ENCODE results near the gene MCM6.

MCM6 gene

DNA sequence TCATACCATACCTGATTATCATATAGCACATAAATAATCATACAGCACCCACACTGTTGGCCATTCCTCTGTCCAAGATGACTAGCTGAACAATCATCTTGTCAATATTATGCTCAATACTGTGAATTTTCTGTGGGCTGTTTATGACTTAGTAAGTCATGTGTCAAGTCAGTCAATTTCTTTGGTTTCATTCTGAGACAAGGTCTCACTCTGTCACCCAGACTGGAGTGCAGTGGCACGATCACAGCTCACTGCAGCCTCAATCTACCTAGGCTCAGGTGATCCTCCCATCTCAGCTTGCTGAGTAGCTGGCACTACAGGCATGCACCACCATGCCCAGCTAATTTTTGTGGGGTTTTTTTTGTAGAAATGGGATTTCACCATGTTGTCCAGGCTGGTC, 5.7 kb downstream of the MCM6 start:
- in situ Hi-C loops (cut with HindIII; ENCODE audit: low sequenced_read_pairs) = no loop called here

DNA sequence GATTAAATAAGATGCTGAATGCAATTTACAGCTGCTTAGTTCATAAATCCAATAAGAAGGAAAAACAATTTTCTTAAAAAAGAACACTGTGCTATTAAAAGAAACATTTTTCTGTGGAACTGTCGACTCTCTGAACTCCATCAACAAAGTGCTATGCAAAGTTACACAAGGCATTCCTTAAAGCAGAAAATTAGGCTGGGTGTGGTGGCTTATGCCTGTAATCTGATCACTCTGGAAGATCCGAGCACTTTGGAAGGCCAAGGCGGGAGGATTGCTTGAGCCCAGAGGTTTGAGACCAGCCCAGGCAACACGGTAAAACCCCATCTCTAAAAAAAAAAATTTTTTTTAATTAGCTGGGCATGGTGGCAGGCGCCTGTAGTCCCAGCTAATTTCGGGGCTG, 13.0 kb downstream of the MCM6 start:
- in situ Hi-C loops (cut with HindIII; ENCODE audit: low sequenced_read_pairs) = no loop called here

DNA sequence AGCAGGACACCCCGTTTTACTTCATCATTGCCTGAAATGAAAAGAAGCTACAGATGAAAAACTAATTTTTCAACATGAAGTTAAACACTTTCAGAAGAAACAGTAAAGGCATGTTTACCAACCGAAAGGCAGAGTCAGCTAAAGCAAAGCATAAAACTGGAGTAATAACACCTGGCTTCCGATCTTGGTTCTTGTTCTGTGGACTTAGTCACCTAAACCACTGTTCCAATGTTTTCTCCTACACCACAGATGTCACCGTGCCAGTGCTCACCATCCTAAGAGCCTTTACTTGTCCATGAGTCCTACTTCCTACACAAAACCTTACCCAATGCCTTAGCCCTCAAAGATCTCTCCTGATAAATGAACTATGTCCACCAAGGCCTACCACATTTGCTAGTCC, 13.5 kb downstream of the MCM6 start:
- in situ Hi-C loops (cut with HindIII; ENCODE audit: low sequenced_read_pairs) = no loop called here

DNA sequence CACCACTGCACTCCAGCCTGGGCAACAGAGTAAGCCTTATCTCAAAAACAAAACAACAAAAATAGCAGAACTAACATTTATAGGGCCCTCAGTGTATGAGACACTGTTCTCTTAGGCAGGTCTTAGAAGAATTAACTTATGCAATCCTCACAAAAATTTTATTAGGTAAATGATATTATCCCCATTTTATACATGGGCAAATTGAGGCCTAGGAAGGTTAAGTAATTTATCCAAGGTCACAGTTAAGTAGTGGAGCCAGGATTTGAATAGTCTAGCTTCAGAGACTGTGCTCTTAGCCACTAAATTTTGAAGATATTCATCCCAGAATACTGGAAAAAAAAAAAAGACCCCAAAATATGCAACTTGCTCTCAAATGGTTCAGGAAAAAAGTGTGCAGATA, 22.8 kb downstream of the MCM6 start:
- in situ Hi-C loops (cut with HindIII; ENCODE audit: low sequenced_read_pairs) = no loop called here

DNA sequence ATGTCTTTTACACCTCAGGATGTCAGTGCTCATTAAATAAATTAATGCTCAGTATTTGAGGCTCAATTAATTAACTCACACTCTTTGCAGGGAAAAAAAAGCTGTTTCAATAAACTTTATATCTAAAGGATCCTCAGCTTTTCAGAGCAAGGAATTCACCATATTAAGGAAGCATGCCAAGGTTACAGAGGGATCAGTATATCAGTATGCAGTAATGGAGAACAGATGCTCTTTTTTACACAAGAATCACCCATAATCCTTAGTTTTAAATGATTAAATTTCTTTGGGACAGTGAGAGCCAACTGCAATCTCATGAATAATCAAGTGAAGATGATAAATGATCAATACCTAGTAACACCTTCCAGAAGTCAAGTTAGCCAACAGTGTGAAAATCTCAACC, 24.4 kb downstream of the MCM6 start:
- in situ Hi-C loops (cut with HindIII; ENCODE audit: low sequenced_read_pairs) = no loop called here

DNA sequence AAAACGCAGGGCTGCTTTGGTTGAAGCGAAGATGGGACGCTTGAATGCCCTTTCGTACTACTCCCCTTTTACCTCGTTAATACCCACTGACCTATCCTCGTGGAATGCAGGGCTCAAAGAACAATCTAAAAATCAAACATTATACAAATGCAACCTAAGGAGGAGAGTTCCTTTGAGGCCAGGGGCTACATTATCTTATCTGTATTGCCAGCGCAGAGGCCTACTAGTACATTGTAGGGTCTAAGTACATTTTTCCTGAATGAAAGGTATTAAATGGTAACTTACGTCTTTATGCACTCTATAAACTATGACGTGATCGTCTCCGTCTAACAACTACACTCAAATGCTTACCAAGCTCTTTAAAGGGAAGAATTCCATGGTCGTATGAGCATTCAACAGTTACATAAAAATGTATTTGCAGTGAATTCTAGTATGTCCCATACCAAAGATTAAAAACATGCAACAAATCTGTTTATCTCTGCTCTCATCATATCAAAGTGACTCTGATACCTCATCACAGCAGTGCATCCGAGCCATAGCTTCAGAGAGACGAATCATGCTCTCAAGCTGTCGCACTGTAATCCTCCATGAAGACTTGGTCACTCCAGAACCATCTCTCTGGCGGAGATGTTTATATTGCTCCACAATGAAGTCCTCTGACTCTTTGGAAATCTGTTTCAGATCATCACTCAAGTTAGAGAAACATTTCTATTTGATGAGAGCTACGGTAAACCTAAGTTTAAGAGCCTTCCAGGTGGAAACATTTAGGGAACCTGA, 25.2 kb downstream of the MCM6 start:
- in situ Hi-C loops (cut with HindIII; ENCODE audit: low sequenced_read_pairs) = no loop called here

DNA sequence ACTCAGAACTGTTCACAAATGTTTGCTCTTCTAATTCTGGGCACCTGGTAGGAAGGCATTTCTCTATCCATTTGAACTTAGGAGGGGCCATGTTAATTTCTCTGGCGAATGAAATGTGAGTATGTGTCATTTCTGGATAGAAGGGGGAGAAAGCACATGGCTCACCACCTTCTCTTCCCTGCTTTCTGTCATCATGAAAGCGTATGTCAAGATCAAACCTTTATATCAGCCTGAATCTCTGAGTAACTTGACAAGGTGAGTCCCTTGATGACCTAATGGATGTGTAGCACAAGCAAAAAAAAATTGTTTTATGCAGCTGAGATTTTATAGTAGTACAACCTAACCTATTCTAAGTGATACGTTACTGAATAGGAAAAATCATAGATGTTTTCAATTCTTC, 27.2 kb downstream of the MCM6 start:
- in situ Hi-C loops (cut with HindIII; ENCODE audit: low sequenced_read_pairs) = no loop called here

DNA sequence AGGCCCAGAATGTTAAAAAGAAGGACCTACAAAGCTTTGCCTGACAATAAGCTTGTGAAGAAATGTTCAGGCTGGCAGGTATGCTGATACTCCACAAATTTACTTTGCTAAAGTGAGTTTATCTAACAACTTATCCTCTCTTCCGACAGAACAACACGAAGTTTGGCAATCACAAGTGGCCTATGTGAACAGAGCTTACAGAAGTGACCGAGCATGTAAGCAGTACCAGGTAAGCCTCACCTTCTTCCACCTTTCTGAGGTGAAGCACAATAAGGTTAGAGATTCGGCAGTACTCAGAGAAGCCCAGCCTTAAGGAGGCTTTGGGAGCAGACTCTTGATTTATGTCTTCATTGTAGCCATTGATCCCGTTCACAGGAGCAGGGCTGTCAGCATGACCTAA, 30.2 kb downstream of the MCM6 start:
- in situ Hi-C loops (cut with HindIII; ENCODE audit: low sequenced_read_pairs) = no loop called here

DNA sequence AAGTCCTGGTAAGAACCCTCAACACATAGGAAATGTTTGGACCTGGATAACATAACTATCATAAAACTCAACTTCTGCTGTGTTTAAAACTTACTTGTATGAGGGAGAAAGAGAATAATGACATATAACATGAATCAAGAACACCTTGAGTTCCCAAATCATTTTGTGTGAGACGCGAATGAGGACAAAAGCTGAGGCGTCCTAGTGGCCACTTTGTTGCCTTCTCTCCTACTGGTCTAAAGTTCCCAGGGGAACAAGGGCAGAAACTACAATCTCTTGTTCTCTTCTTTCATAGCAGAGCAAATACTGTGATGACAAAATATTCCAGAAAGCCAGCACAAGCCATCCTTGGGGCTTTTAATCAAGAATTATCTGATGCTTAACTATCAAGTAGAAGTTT, 31.0 kb downstream of the MCM6 start:
- in situ Hi-C loops (cut with HindIII; ENCODE audit: low sequenced_read_pairs) = no loop called here

DNA sequence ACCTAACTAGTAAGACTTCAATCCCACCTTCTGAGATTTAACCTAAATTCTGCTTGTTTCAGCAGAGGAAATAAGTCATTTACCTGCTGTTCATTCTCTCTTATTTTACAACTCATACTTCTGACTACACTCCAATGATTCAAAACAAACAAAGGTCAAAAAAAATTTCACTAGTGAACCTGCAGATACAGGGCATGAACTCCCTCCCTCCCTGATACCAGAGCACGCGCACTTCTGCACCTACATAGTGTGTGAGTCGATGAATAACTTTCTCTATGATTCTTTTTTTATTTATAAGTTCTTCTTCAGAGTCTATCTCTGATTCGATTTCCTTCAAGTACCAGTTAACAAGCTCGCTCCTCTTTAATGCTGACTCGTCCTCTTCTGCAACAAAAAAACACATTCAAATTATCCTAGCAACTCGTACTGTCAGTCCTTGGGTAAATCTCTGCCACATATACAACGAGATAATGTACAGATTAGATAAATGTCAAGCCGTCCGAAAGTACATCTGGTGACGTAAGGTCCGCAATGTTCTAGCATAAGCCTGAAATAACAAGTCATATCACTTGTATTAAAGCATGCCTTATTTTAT, 31.8 kb downstream of the MCM6 start:
- in situ Hi-C loops (cut with HindIII; ENCODE audit: low sequenced_read_pairs) = no loop called here

DNA sequence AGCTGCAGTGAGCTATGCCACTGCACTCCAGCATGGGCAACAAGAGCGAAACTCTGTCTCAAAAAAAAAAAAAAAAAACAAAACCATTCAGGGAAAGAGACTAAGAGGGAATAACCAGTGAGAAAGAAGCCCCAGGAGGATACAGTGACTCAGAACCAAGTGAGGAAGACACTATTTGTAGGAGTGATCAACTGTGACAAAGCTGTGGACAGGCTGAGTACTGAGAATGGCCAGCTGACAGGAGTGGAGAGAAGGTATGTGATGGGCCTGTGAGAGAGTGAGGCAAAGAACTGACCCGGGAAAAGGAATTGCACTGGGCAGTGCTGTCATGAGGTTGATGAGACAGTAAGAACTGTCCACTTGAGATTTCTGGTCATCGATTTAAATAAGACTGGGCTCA, 32.6 kb downstream of the MCM6 start:
- in situ Hi-C loops (cut with HindIII; ENCODE audit: low sequenced_read_pairs) = no loop called here

DNA sequence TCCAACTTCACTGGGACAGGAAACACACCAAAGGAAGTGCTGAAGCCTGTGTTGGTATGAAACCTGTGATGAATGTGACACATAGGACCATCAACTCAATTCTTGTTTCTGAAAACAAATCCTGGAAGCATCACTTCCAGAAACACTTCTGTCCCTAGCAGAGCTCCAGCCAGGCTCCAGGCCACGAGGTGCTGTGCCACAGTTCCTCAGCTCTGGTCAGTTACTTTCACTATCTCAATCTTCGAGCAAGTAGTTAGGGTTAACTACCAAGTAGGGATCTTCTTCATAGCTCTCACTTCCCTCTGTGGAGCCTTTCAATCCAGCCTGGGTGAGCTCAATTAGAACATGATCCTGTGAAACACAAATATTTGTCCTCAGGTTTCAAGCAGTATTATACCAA, 35.6 kb downstream of the MCM6 start:
- in situ Hi-C loops (cut with HindIII; ENCODE audit: low sequenced_read_pairs) = no loop called here

DNA sequence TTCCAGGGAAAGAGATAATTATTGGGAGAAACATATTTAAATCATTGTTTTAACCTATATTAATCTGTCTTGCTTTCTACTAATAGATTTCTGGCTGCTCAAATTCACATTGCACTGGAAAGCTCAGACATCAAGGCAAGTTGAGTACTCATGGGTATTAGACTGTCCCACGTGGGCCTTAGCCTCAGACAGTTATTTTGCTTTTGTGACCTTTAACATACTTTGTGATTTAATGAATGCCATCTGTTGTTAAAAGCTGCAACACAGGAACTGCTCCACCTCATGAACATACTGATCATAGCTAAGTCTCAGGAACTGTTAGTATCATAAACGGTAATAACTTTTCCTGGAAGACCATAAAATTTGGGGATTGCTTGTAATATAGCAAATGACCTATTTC, 36.5 kb downstream of the MCM6 start:
- in situ Hi-C loops (cut with HindIII; ENCODE audit: low sequenced_read_pairs) = no loop called here

DNA sequence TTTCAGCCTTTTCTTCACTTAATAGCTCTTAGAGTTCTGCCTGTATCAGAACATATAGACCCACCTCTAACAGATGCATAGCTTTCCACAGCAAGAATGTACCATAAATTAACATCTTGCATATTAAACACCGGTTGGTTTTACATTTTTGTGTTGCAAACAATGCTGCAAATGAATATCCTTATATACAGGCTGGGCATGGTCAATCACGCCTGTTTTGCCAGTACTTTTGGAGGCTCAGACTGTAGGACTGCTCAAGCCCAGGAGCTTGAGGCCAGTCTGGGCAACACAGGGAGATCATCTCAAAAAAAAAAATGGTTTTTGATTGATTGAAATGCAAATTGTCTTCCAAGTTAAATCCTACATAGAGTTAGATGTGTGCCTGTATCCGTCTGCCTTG, 37.7 kb downstream of the MCM6 start:
- in situ Hi-C loops (cut with HindIII; ENCODE audit: low sequenced_read_pairs) = no loop called here

DNA sequence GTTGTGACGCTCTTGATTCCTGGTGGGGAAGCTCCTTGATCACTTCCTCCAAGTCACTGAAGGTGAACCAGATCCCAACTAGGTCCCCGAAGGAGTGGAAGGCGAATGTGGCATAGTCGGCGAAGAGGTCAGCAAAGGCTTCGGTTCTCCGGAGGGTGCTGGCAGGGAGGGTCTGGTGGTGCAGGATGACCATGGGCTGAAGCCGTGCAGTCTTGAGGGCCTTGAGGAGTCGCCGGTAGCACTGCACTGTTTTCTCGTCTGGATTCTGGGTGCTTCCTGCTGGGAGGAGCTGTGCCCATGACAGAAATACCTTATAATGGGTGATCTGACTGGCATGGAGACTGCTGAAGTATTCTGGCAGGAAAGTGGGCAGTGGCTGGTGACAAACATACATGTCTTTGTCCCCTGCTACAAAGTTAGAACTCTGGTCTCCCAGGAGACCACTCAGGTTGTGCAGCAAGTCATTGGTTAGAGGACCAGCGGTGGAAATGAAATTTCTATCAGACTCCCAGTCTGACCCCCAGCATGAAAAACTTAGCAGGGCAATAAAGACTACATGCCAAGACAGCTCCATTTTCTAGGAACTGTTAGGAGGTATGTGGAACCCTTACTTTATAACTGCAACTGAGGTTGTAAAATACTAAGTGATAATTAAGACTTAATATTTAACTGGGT, 39.5 kb downstream of the MCM6 start, which contains the start of gene LCT:
TSS of gene LCT (minus strand) at position 589 of the 675 bp plus-strand sequence. CDS start at position 574, 15 bp downstream.
- in situ Hi-C loops (cut with HindIII; ENCODE audit: low sequenced_read_pairs) = no loop called here

DNA sequence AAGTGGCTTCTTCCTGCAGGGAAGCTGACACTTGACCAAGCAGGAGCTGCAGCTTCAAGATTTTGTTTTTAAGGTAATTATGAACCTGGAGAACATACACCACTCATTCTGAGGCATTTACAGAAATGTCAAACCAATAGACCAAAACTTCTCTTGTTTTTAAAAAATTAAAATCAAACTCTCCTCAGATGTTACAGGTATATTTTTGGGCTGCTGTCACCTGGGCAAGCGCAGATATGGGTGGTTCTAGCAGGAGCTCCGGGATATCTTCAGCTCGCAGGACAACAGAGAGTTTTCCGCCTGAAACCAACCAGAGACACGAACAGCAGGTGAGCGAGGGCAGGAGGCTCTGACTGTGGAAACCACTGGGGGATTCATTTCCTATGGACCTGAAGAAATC, 43.4 kb downstream of the MCM6 start:
- in situ Hi-C loops (cut with HindIII; ENCODE audit: low sequenced_read_pairs) = no loop called here

DNA sequence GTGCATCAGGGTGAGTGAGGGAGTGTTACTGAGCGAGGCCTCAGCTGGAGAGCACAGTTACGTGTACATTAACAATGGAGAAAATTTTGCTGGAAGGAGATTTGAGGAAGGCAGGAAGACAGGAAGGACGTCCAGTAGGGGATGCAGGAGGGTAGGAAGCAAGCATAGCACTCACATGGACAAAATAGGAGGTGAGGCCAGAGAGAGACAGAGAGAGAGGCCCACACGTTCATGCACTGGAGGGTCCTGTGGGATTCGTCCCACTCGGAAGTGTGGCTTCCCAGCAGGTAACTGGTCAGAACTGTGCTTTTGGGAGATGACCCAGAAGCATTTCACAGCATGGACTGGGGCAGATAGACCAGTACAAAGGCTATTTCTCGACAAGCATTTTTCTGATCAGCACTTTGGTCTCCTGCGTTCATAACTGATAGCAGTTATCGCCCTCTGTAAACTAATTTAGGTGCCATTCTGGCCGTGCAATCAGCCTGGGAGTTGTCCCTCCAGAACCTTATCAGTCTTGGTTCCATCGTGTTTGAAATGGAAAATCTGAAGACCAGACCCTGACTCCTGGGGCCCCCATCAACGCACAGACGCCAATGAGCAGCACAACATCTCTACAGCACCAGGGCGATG, 44.9 kb downstream of the MCM6 start:
- in situ Hi-C loops (cut with HindIII; ENCODE audit: low sequenced_read_pairs) = no loop called here

DNA sequence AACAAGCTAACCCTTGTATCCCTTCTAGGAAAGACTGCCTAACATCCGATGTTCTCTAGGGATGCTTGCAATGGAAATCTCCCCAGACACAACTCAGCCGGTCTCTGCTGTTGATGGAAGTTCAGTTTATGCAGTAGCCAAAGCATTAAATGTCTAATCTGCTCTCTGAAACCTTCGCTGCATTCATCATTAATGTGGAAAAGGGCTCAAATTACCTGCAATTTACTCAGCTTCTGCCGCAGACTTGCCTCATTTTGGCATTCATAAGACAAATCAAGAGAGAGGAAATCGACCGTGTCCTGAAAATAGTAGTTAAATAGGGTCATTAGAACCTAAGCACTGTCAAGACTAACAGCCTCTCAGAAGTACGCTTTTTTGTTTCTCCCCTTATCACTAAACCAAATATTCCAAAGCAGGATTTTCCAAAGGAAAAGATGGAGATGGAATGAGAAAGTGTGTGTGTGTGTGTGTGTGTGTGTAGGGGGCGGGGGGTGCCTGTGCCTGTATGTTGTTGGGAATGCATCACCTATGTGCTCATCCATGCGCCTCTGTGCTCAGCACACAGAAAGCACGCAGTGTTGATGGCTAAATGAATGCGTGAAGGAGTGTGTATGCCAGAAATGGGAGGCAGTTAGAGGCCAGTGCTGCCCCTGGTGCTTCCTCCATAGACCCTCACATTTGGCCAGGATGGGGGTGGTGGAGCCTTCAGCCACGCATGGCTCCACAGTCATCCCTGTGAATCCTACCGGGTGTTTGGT, 46.7 kb downstream of the MCM6 start:
- in situ Hi-C loops (cut with HindIII; ENCODE audit: low sequenced_read_pairs) = no loop called here

DNA sequence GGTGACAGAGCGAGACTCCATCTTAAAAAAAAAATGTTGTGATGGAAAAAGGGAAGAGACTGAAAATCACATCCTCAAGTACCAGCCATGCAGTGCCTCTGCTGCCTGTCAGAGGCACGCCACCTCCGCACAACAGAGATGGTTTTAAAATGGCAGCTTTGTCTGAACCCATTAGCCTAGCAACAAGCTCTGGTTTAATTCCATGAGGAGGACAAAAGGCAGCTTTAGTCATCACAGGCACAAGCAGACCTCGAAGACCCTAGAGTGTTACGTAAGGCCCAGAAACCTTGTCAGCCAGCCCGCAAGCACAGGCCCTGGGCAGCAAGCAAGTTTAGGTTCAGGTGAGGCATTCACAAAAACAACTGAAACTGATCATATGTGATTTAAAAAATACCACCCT, 49.7 kb downstream of the MCM6 start:
- in situ Hi-C loops (cut with HindIII; ENCODE audit: low sequenced_read_pairs) = no loop called here

DNA sequence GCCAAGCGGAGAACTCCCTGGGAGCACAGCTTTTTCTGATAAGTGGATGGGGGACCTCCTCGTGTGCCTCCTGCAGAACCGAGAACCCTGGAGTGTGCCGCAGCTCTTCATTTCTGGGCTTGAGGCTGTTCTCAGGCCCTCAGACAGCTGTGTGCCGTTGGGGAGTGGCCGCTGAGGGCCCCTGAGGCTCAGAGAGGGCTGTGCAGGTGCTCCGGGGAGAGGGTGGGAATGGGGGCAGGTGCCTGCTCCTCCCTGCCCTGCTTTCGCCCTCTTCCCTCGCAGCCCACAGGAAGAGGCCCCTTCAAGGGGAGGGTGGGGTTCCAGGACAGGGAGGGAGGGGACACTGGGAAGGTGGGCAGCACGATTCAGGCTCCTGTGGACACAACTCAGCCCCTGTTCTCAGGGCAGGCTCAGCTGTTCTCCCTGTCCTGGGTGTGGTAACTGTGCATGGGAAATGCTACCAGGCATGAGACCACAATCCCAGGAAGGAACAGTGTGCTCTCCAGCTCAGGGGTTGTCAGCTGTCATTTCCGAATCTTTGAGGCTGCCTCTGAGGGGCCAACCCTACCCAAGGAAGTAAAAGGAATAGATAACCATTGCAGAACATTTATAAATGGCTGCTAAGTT, 50.6 kb downstream of the MCM6 start:
- in situ Hi-C loops (cut with HindIII; ENCODE audit: low sequenced_read_pairs) = no loop called here

DNA sequence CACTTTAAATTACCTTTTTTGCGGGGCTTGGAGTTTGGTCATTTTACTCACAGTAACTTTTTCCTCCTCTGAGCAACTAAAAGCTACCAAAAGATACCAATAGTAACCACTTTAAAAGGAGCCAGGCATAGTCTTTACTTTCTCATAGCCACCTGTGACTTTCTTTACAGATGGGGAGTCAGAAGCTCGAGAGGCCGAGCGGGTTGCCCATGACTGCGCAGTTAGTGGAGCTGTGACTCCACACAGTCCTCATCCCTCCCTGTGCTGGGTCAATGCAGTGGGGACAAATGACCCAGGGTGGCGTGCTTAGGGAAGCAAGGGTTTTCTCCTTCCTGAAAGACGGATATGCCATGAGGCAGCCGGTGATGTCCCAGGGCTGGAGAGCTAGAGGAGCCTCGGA, 51.1 kb downstream of the MCM6 start:
- in situ Hi-C loops (cut with HindIII; ENCODE audit: low sequenced_read_pairs) = no loop called here

Measured in DLD1 (cell line).